GM15510 (cell line): ENCODE results near the gene ISOC2.

Experiments used
- POLR2A ChIP-seq: IDR thresholded peaks from 3 replicates; pipeline ENCODE4 v1.6.1; 2011; ENCODE audit warnings: borderline replicate concordance; ENCODE audit not compliant: insufficient read length; ENCODE audit errors: extremely low read depth

The ISOC2 gene, protein sequence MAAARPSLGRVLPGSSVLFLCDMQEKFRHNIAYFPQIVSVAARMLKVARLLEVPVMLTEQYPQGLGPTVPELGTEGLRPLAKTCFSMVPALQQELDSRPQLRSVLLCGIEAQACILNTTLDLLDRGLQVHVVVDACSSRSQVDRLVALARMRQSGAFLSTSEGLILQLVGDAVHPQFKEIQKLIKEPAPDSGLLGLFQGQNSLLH

GRCh38 chr19:55461259-55461973 lies at the start of gene ISOC2:
Gene ISOC2 (minus strand): TSS chr19:55461642. CDS start chr19:55456486, 5,156 bp downstream.
- TF ChIP-seq POLR2A, result peak; percentile 62

- TF ChIP-seq POLR2A, result no peak
These were observed 46.7 kb upstream of the ISOC2 start for GRCh38 chr19:55508120-55508519.

DNA sequence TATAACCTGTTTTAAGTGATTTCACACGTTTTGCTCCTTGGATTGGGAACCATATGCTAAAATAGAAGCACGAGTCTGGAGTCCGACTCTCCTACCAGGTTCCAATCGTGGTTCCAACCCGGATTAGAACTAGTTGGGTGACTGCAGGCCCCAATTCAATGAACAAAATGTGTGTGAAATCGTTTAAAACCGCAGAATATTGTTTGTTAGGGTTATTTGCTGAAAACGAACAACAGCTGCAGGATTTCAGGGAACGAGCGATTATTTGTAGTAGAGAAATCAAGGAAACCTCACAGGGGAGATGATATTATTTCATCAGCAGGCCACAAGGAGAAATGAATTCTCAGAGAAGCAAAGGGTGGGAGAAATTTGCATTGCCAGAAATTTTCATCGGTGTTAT lies 43.5 kb upstream of the ISOC2 start:
- no peak for TF ChIP-seq POLR2A

GRCh38 chr19:55504252-55504603 lies 42.8 kb upstream of the ISOC2 start:
- no peak for TF ChIP-seq POLR2A

DNA sequence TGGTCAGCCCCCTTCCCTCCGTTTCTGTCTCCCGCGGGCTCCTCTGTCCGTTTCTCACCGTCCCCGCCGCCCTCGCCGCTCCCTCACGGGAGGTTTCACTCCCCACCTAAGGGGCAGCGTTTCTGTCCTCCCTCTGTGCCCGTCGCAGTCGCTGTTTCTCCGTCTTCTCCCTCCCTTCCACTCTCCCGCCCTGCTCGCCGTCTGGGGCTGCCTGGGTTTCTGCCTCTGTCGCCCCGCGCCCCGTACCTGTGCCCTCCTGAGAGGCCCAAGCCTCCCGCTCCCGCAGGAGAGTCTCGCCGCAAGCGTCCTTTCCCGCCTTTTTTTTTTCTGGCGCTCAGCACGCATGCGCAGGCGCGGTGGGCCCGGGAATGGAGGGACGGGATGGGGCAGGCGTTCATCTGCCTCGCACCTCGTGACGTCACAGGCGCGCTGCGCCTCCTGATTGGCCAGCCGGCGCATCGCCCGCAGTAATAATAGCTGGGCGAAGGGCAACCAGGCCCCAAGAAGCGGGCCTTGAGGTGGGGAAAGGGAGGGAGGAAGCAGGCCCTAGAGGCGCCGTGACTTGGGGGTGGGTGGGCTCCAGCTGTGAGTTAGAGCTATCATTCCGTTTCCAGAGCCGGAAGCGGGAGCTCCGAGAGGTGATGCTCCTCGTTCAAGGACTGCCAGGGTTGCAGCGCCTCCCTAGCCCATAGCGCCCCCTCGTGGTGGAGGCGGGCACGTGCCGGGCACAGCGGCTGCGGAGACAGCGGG lies 42.2 kb upstream of the ISOC2 start:
- peak; percentile 18 for TF ChIP-seq POLR2A

DNA sequence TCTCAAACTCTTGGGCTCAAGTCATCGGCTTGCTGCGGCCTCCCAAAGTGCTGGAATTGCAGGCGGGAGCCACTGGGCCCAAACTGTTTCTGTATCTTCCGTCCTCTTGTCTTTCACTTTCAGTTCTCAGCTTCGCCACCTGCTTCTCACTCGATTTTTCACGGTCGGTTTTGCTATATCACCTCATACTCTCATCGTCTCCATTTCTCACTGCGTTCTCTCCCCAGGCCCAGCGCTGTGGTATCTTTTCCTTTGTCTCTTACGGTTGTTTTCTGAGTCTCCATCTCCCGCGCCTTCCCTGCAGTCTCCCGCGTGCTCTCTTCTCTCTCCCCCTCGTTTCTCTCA lies 41.7 kb upstream of the ISOC2 start:
- no peak for TF ChIP-seq POLR2A

- TF ChIP-seq POLR2A, result no peak
These were observed 40.9 kb upstream of the ISOC2 start for GRCh38 chr19:55502197-55502952.

GRCh38 chr19:55500368-55500952 lies 39.0 kb upstream of the ISOC2 start:
- no peak for TF ChIP-seq POLR2A

DNA sequence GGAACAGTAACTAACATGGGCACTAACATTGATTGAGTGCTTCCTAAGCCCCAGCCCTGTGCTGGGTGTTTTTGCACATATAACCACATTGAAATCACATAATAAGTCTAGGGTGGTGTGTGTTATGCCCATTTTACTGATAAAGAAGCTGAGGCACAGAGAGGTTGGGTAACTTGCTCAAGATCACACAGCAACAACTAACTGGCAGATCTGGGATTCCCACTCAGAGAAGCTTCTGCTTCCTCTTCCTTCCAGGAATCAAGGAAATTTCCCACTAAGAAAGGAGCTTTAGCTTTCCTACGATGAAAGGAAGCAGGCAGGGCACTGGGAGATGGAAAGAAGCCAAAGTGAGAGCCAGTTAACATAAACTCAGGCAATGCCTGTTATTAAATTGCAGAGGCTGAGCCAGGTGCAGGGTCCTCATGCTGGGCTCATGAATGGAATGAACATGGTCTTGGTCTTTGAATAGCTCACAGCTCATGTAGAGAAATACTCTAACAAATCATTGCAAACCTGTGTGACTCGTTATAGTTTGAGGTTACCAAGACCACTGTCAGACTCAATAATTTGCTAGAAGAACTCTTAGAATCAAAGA lies 36.9 kb upstream of the ISOC2 start:
- TF ChIP-seq POLR2A, result no peak

DNA sequence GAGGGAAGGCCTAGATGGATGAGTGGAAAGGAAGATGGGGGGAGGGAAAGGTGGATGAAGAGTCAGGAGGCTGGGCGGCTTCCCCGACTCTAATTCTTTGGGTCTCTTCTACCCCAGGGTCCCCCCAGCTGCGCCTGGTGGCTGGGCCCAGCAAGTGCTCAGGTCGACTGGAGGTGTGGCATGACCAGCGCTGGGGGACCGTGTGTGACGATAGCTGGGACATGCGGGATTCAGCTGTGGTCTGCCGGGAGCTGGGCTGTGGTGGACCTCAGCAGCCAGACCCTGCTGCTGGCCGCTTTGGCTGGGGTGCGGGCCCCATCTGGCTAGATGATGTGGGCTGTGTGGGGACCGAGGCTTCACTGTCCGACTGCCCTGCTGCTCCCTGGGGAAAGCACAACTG lies 36.3 kb upstream of the ISOC2 start:
- TF ChIP-seq POLR2A, result no peak

GRCh38 chr19:55495646-55496349 lies 34.4 kb upstream of the ISOC2 start:
- TF ChIP-seq POLR2A, result no peak

- TF ChIP-seq POLR2A, result no peak
These were observed 32.8 kb upstream of the ISOC2 start for GRCh38 chr19:55494172-55494761.

GRCh38 chr19:55493645-55494171 lies 32.3 kb upstream of the ISOC2 start:
- TF ChIP-seq POLR2A, result no peak
